K562 (cell line): ENCODE data around the gene PXDC1. TPM values are rescaled to one million over a fixed set of nuclear protein-coding genes. Genes with fewer than 3 reads are reported as not detected.

Source experiments
- ATAC-seq: fragments of 200-7000 bp; cut with Tn5 transposase; 3 replicates; pipeline ENCODE4 v1.9.1; 2020; ENCODE audit warnings: moderate library complexity
- BruUV-seq: library from RNA; stranded (reverse); fragments of 400-500 nt; replicated peaks from 2 replicates; lab custom pipeline; 2021; lab: Mats Ljungman, UMichigan
- CTCF ChIA-PET: fragments of 300-600 bp; formaldehyde crosslinking; extraction: SDS; loops from one replicate; lab custom pipeline; 2021; ENCODE audit warnings: low intra/inter-chr PET ratio; lab: Yijun Ruan, JAX
- POLR2A ChIA-PET: fragments of 300-600, 350-650 bp; sonication (Branson Sonifier 250); formaldehyde crosslinking; extraction: SDS; loops from one replicate; lab custom pipeline; 2021; ENCODE audit warnings: antibody characterized with exemption, inconsistent platforms; lab: Yijun Ruan, JAX
- DNase-seq, 4 experiments: peaks; one replicate each; pipeline versions ENCODE4 v3.0.0 to v3.0.0-alpha.2; 2011 to 2018; ENCODE audit warnings: low spot score in 3 of 4, mixed read lengths in 3 of 4; ENCODE audit errors: extremely low read depth in 1 of 4
- FAIRE-seq: peaks from 2 replicates; lab custom pipeline; 2011; peaks lifted over from hg19 to GRCh38; lab: Jason Lieb, UNC
- H2AFZ ChIP-seq: 2 replicates; pipeline ENCODE4 v1.6.0; 2011; ENCODE audit warnings: low read depth, low read length, control low read depth, inconsistent platforms
- H3K27ac ChIP-seq: fragments of 200-600 bp; 3 replicates; pipeline ENCODE4 v1.8.0; 2011; ENCODE audit warnings: low read depth, mild to moderate bottlenecking, control low read depth, inconsistent platforms, low read length, moderate library complexity, mixed read lengths; ENCODE audit errors: extremely low read depth
- H3K27me3 ChIP-seq, 2 experiments: fragments of 300-600 bp in 1 of 2; 2 replicates in 1 of 2; 3 replicates in 1 of 2; pipeline versions ENCODE4 v1.6.0 to v1.8.0; 2011; ENCODE audit warnings: inconsistent platforms in 2 of 2, low read length in 2 of 2, mild to moderate bottlenecking in 1 of 2, mixed read lengths in 1 of 2, moderate library complexity in 1 of 2; ENCODE audit not compliant: control insufficient read depth in 2 of 2, insufficient read depth in 2 of 2
- H3K36me3 ChIP-seq: fragments of 300-600 bp; 3 replicates; pipeline ENCODE4 v1.8.0; 2011; ENCODE audit warnings: mild to moderate bottlenecking, low read length, inconsistent platforms; ENCODE audit not compliant: control insufficient read depth, insufficient read depth
- H3K4me1 ChIP-seq, 2 experiments: fragments of 200-600 bp in 1 of 2; replicated peaks in 1 of 2; 2 replicates in 1 of 2; 3 replicates in 1 of 2; pipeline versions ENCODE4 v1.5.1 to v1.8.0; 2011; ENCODE audit warnings: inconsistent platforms in 2 of 2, low read length in 2 of 2, mild to moderate bottlenecking in 1 of 2, mixed read lengths in 1 of 2, moderate library complexity in 1 of 2; ENCODE audit not compliant: control insufficient read depth in 2 of 2, insufficient read depth in 2 of 2
- H3K4me2 ChIP-seq: 2 replicates; pipeline ENCODE4 v1.6.1; 2011; ENCODE audit warnings: low read length, control low read depth, inconsistent platforms, mixed read lengths; ENCODE audit not compliant: insufficient read depth
- H3K4me3 ChIP-seq: fragments of 200-600 bp; sonication (generic), shearing (Covaris generic); 2 replicates; pipeline ENCODE4 v1.5.1; 2016; ENCODE audit warnings: control low read depth, inconsistent platforms
- H3K79me2 ChIP-seq: fragments of 200-600 bp; 3 replicates; pipeline ENCODE4 v1.8.0; 2011; ENCODE audit warnings: low read length, inconsistent platforms; ENCODE audit not compliant: control insufficient read depth, insufficient read depth
- H3K9ac ChIP-seq, 2 experiments: 2 replicates each; pipeline versions ENCODE4 v1.6.0 to v1.6.1; 2011; ENCODE audit warnings: low read depth in 2 of 2, low read length in 2 of 2, control low read depth in 1 of 2, inconsistent platforms in 1 of 2, mild to moderate bottlenecking in 1 of 2, mixed read lengths in 1 of 2; ENCODE audit not compliant: insufficient read depth in 1 of 2
- H3K9me1 ChIP-seq: one replicate; pipeline ENCODE4 v1.6.0; 2011; ENCODE audit warnings: inconsistent platforms, mild to moderate bottlenecking, low read length, moderate library complexity; ENCODE audit not compliant: control insufficient read depth, insufficient read depth
- H3K9me3 ChIP-seq: replicated peaks from 2 replicates; pipeline ENCODE4 v1.5.1; 2011; ENCODE audit warnings: low read depth, low read length, inconsistent platforms; ENCODE audit not compliant: control insufficient read depth, insufficient read depth
- H4K20me1 ChIP-seq: replicated peaks from 2 replicates; pipeline ENCODE4 v1.6.1; 2011; ENCODE audit warnings: low read length, inconsistent platforms, mixed read lengths; ENCODE audit not compliant: control insufficient read depth, insufficient read depth
- BACH1 ChIP-seq: fragments of 200-800 bp; sonication (Bioruptor generic); IDR thresholded peaks from 2 replicates; pipeline ENCODE4 v1.6.1; 2016; ENCODE audit warnings: missing genetic modification characterization, missing compliant biosample characterization
- CTCFL ChIP-seq: IDR thresholded peaks from 2 replicates; pipeline ENCODE4 v1.6.1; 2011; ENCODE audit warnings: borderline replicate concordance, low read depth, mild to moderate bottlenecking, moderate library complexity, low read length; ENCODE audit not compliant: insufficient read depth, poor library complexity, severe bottlenecking
- FUS ChIP-seq: fragments of 200-400 bp; formaldehyde crosslinking; optimal IDR thresholded peaks from 2 replicates; pipeline ENCODE3; 2017; ENCODE audit warnings: low read depth, low read length
- GATAD2A ChIP-seq: fragments of 450-650 bp; IDR thresholded peaks from 2 replicates; pipeline ENCODE4 v1.6.1; 2017
- HLTF ChIP-seq: fragments of 450-650 bp; IDR thresholded peaks from 2 replicates; pipeline ENCODE4 v1.6.1; 2016
- MITF ChIP-seq: IDR thresholded peaks from 2 replicates; pipeline ENCODE4 v1.6.1; 2014; ENCODE audit warnings: antibody characterized with exemption
- OTX1 ChIP-seq: fragments of 450-650 bp; formaldehyde crosslinking; IDR thresholded peaks from 2 replicates; pipeline ENCODE4 v1.4.0; 2022; ENCODE audit warnings: mild to moderate bottlenecking
- PTBP1 ChIP-seq: fragments of 200-400 bp; formaldehyde crosslinking; IDR thresholded peaks from 2 replicates; pipeline ENCODE4 v1.6.1; 2017; ENCODE audit warnings: low read depth, low read length
- ZNF609 ChIP-seq: sonication (generic); formaldehyde crosslinking; IDR thresholded peaks from 2 replicates; pipeline ENCODE4 v1.8.1; 2023; ENCODE audit warnings: missing genetic modification reagents, mild to moderate bottlenecking, borderline replicate concordance
- in situ Hi-C: fragments of 300-500 bp; cut with MboI; formaldehyde crosslinking; loops from 4 replicates; pipeline ENCODE4 v1.15.0; 2018; ENCODE audit warnings: inconsistent platforms, mixed read lengths
- intact Hi-C: fragments of 100-400 bp; cut with micrococcal nuclease; formaldehyde crosslinking; loops from 2 replicates; pipeline ENCODE4 v1.14.2; 2022
- polyA plus RNA-seq, 8 experiments: library from polyadenylated mRNA; depleted of rRNA in 4 of 8; stranded (reverse) in 5 of 8; unstranded in 3 of 8; fragments of >200 nt; fragmentation: Nextera tagmentation in 2 of 8; fragmentation: Illumina TruSeq in 1 of 8; extraction: Ambion mirVana in 2 of 8; extraction: Trizol in 1 of 8; gene quantifications; 2 replicates each; pipeline versions ENCODE4 v1.2.1 to v1.2.3, GENCODE V29; 2011 to 2014; ENCODE audit warnings: inconsistent platforms in 1 of 8, missing spikeins in 1 of 8
- total RNA-seq, 7 experiments: library from RNA; depleted of rRNA in 6 of 7; stranded (reverse); fragments of >200 nt in 6 of 7; fragmentation: Illumina TruSeq in 2 of 7; extraction: Trizol in 2 of 7; gene quantifications; 2 replicates each; pipeline versions ENCODE4 v1.2.1 to v1.2.3, GENCODE V29; 2011 to 2021; ENCODE audit warnings: low replicate concordance in 1 of 7

The PXDC1 gene
- total and polyA plus RNA-seq, 9 of the 15 experiments (the other 6 are each of a cell fraction or from before 2014, with no cell fraction given) = 0.09 to 0.33 (median 0.16) TPM; not detected in 5

- TF ChIP-seq OTX1 (CRISPR knock-in tag) (no peak), HLTF (no peak)
Observed at GRCh38 chr6:3795836-3796718, 44.6 kb upstream of the PXDC1 start (continued).

GRCh38 chr6:3794092-3794491 is 42.6 kb upstream of the PXDC1 start:
- Histone ChIP-seq H3K27me3 (peaks cover 22 to 50% of the 10 kb centered on the region in 2 experiments), H4K20me1 (no peaks in the 10 kb centered on the region), H2AFZ (no peak overlapping the region), H3K27ac (no peak overlapping the region)
- no TSS peak for BruUV-seq
- no peak for ATAC-seq
- in situ Hi-C loops = no loop called here
- TF ChIP-seq PTBP1 (no peak), ZNF609 (CRISPR knock-in tag) (no peak), MITF (no peak), CTCFL (no peak), BACH1 (tag) (no peak), FUS (no peak), GATAD2A (no peak)
- TF ChIP-seq, all 486 proteins: peak for 0
- ChIA-PET CTCF (no interaction called here), POLR2A (interaction anchor here (1.8 kb wide), 1 partner anchor 22 kb away, joined by 6 read pairs; no protein-coding TSS in a partner anchor)
- Histone ChIP-seq H3K9me1 (no peaks in the 10 kb centered on the region), H3K4me3 (no peak overlapping the region), H3K4me1 (no peaks in the 10 kb centered on the region), H3K36me3 (no peaks in the 10 kb centered on the region), H3K79me2 (no peaks in the 10 kb centered on the region), H3K9me3 (no peaks in the 10 kb centered on the region), H3K9ac (no peak overlapping the region), H3K4me2 (no peak overlapping the region)
- intact Hi-C loops = no loop called here
- FAIRE-seq (no peak), DNase-seq (no peak)
